Neural progenitor cell (in vitro differentiated cells): ENCODE results near the gene APEH.

Experiments used
- CTCF ChIP-seq: fragments of 200-600 bp; sonication (generic); IDR thresholded peaks from 2 replicates; pipeline ENCODE4 v1.5.1; 2017; ENCODE audit warnings: antibody characterized with exemption, mild to moderate bottlenecking
- EZH2phosphoT487 ChIP-seq: fragments of 200-600 bp; sonication (generic); IDR thresholded peaks from 2 replicates; pipeline ENCODE4 v1.6.1; 2017; ENCODE audit warnings: antibody characterized with exemption

GRCh38 chr3:49673715-49674496 lies at the start of gene APEH:
- TF ChIP-seq EZH2phosphoT487, result no peak
- TF ChIP-seq CTCF, result no peak
